HepG2 (cell line): ENCODE measurements around the gene TMEM95. TPM values are rescaled to one million over a fixed set of nuclear protein-coding genes. Genes with fewer than 3 reads are reported as not detected.

Source experiments
- CC2D1A ChIP-seq: sonication (generic); formaldehyde crosslinking; IDR thresholded peaks from 2 replicates; pipeline ENCODE4 v1.8.1; 2023; ENCODE audit warnings: mild to moderate bottlenecking, missing genetic modification reagents
- GPN1 ChIP-seq: sonication (generic); formaldehyde crosslinking; IDR thresholded peaks from 2 replicates; pipeline ENCODE4 v1.5.1; 2020; ENCODE audit warnings: missing genetic modification reagents, borderline replicate concordance
- HMG20A ChIP-seq: IDR thresholded peaks from 2 replicates; pipeline ENCODE4 v1.6.1; 2016; ENCODE audit warnings: borderline replicate concordance
- MXI1 ChIP-seq: IDR thresholded peaks from 3 replicates; pipeline ENCODE4 v1.6.1; 2012; ENCODE audit warnings: low read depth, low read length, inconsistent platforms, borderline replicate concordance
- NCOA1 ChIP-seq: sonication (generic); formaldehyde crosslinking; IDR thresholded peaks from 2 replicates; pipeline ENCODE4 v1.9.0; 2021; ENCODE audit warnings: missing genetic modification reagents
- SSRP1 ChIP-seq: IDR thresholded peaks from 2 replicates; pipeline ENCODE4 v1.6.1; 2016; ENCODE audit warnings: control low read depth
- YY1 ChIP-seq: IDR thresholded peaks from 2 replicates; pipeline ENCODE4 v1.6.1; 2011; ENCODE audit warnings: low read length, low read depth, moderate library complexity, mild to moderate bottlenecking; ENCODE audit not compliant: insufficient read depth, insufficient replicate concordance
- ZNF138 ChIP-seq: sonication (generic); formaldehyde crosslinking; IDR thresholded peaks from 2 replicates; pipeline ENCODE4 v1.5.0; 2020; ENCODE audit warnings: mild to moderate bottlenecking, low read depth, missing genetic modification reagents
- polyA plus RNA-seq, 8 experiments: library from polyadenylated mRNA; depleted of rRNA in 3 of 8; stranded (reverse) in 7 of 8; unstranded in 1 of 8; fragments of >200 nt; fragmentation: Illumina TruSeq in 4 of 8; extraction: Trizol in 4 of 8; gene quantifications; 2 replicates each; pipeline versions ENCODE4 v1.2.1 to v1.2.3, GENCODE V29; 2011 to 2016; ENCODE audit warnings: low read depth in 4 of 8, missing spikeins in 1 of 8, mixed read lengths in 1 of 8; ENCODE audit not compliant: insufficient read depth in 1 of 8
- total RNA-seq, 5 experiments: library from RNA; depleted of rRNA; stranded (reverse); fragments of >200 nt; fragmentation: Illumina TruSeq; extraction: Trizol; gene quantifications; 2 replicates each; pipeline ENCODE4 v1.2.3, GENCODE V29; 2016; ENCODE audit warnings: low read depth in 1 of 5
- TF ChIP-seq, protein P1 (sequence below): sonication (generic); formaldehyde crosslinking; IDR thresholded peaks from 2 replicates; pipeline ENCODE4 v1.4.0; 2020; ENCODE audit warnings: missing genetic modification reagents

The TMEM95 gene
- total and polyA plus RNA-seq, 2 of the 13 experiments (the other 11 are each of a cell fraction or from before 2014, with no cell fraction given) = not detected

DNA sequence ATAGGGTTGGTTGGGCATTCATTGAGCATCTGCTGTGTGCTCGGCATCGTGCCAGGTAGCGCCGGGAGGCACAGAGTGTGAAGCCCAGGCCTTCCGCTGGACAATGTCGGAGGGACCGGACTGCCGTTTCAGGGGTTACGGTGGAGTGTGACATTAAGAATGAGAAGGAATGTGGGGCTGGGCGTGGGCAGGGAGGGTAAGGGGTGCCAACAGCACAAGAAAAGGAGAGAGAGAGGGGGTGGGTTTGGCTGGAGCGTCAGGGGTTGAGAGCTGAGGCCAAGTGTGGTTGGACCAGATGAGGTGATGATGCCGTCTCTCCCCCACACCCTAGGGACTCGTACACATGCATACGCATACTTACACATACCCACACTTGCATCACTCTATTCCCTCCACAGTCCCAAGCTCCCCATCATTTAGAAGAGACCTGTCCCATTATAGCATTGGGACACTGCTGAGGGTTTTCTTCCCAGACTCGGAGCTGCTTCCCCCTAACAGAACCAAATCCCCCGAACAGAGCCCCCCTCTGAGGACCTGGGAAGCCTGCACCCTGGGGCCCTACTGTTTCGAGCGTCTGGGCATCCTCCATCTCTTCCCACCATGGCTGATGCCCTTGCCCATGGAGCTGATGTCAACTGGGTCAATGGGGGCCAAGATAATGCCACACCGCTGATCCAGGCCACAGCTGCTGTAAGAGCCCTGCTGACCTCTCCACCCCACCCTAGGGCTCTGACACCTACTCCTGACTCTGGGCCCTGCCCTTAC lies 6.3 kb upstream of the TMEM95 start (continued):
- TF ChIP-seq ZNF138 (CRISPR knock-in tag) (no peak), MXI1 (no peak), HMG20A (no peak), GPN1 (CRISPR knock-in tag) (no peak), SSRP1 (CRISPR knock-in tag) (0 out of 2 replicates have a peak, but pooled peaks have one; percentile 18), YY1 (no peak), NCOA1 (CRISPR knock-in tag) (no peak), CC2D1A (no peak)
- TF ChIP-seq, protein P1, sequence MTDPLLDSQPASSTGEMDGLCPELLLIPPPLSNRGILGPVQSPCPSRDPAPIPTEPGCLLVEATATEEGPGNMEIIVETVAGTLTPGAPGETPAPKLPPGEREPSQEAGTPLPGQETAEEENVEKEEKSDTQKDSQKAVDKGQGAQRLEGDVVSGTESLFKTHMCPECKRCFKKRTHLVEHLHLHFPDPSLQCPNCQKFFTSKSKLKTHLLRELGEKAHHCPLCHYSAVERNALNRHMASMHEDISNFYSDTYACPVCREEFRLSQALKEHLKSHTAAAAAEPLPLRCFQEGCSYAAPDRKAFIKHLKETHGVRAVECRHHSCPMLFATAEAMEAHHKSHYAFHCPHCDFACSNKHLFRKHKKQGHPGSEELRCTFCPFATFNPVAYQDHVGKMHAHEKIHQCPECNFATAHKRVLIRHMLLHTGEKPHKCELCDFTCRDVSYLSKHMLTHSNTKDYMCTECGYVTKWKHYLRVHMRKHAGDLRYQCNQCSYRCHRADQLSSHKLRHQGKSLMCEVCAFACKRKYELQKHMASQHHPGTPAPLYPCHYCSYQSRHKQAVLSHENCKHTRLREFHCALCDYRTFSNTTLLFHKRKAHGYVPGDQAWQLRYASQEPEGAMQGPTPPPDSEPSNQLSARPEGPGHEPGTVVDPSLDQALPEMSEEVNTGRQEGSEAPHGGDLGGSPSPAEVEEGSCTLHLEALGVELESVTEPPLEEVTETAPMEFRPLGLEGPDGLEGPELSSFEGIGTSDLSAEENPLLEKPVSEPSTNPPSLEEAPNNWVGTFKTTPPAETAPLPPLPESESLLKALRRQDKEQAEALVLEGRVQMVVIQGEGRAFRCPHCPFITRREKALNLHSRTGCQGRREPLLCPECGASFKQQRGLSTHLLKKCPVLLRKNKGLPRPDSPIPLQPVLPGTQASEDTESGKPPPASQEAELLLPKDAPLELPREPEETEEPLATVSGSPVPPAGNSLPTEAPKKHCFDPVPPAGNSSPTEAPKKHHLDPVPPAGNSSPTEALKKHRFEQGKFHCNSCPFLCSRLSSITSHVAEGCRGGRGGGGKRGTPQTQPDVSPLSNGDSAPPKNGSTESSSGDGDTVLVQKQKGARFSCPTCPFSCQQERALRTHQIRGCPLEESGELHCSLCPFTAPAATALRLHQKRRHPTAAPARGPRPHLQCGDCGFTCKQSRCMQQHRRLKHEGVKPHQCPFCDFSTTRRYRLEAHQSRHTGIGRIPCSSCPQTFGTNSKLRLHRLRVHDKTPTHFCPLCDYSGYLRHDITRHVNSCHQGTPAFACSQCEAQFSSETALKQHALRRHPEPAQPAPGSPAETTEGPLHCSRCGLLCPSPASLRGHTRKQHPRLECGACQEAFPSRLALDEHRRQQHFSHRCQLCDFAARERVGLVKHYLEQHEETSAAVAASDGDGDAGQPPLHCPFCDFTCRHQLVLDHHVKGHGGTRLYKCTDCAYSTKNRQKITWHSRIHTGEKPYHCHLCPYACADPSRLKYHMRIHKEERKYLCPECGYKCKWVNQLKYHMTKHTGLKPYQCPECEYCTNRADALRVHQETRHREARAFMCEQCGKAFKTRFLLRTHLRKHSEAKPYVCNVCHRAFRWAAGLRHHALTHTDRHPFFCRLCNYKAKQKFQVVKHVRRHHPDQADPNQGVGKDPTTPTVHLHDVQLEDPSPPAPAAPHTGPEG (CRISPR knock-in tag) = no peak
- TF ChIP-seq, all 625 proteins: peak for 4
